Body of pancreas (tissue), 4 donors: ENCODE data around the gene TEAD1. TPM values are rescaled to one million over a fixed set of nuclear protein-coding genes. Genes with fewer than 3 reads are reported as not detected.

Experiments used
- ATAC-seq: fragments of 150-250 bp; one replicate; pipeline ENCODE4 v1.9.1; 2016
- DNase-seq, 4 donors: peaks; one replicate each; pipeline ENCODE4 v3.0.0-alpha.2; 2019
- H3K27ac ChIP-seq, 4 donors: fragments of 200-600 bp; sonication (generic); 1 replicate in 3 of 4; 2 replicates in 1 of 4; pipeline versions ENCODE4 v1.5.1 to v1.6.1; 2016 to 2019; ENCODE audit warnings: mild to moderate bottlenecking in 1 of 4, mixed read lengths in 1 of 4, moderate library complexity in 1 of 4
- H3K27me3 ChIP-seq, 2 donors: fragments of 200-600 bp; sonication (generic); one replicate each; pipeline ENCODE4 v1.6.0; 2016; ENCODE audit warnings: mild to moderate bottlenecking in 1 of 2
- H3K36me3 ChIP-seq, 2 donors: fragments of 200-600 bp; sonication (generic); replicated peaks in 1 of 2; 2 replicates each; pipeline ENCODE4 v1.5.1; 2016; ENCODE audit warnings: low read depth in 2 of 2; ENCODE audit not compliant: insufficient read depth in 1 of 2
- H3K4me1 ChIP-seq: fragments of 200-600 bp; sonication (generic); one replicate; pipeline ENCODE4 v1.6.0; 2016
- H3K4me3 ChIP-seq, 2 donors: fragments of 200-600 bp; sonication (generic); 1 replicate in 1 of 2; 2 replicates in 1 of 2; pipeline ENCODE4 v1.5.1; 2016 to 2019
- H3K9me3 ChIP-seq, 3 donors: fragments of 200-600 bp; sonication (generic); 1 replicate in 2 of 3; 2 replicates in 1 of 3; pipeline ENCODE4 v1.5.1; 2016
- CTCF ChIP-seq, 7 experiments: fragments of 450-650 bp in 4 of 7; fragments of 200-600 bp in 3 of 7; sonication (generic) in 3 of 7; IDR thresholded peaks; one replicate each; pipeline ENCODE4 v1.5.1; 2016 to 2019; ENCODE audit warnings: antibody characterized with exemption in 7 of 7
- POLR2A ChIP-seq, 3 donors: fragments of 450-650 bp; IDR thresholded peaks; one replicate each; pipeline ENCODE4 v1.6.1; 2016; ENCODE audit warnings: antibody characterized with exemption in 3 of 3, mild to moderate bottlenecking in 2 of 3
- WGBS, 2 donors: methylation state at CpG; one replicate each; pipeline ENCODE4 v1.1.5; 2017; 5-methylcytosine and 5-hydroxymethylcytosine counted together
- intact Hi-C: fragments of 100-400 bp; cut with DNase I; formaldehyde crosslinking; loops from one replicate; pipeline ENCODE4 v1.15.1; 2023
- total RNA-seq, 2 donors: library from RNA; depleted of rRNA; stranded (reverse); fragments of >200 nt; gene quantifications; one replicate each; pipeline ENCODE4 v1.1.0, GENCODE V29; 2016

TEAD1 gene
- total RNA-seq, 2 donors from 2014 or later: 36.9 to 55.0 TPM

GRCh38 chr11:12854297-12854661, 180.1 kb downstream of the TEAD1 start:
- WGBS, 2 donors: 44 to 56% methylated on average over 3 of the region's 3 CpGs
- peak overlapping the region; percentile 93 to 98 (median 95) for H3K27ac ChIP-seq

DNA sequence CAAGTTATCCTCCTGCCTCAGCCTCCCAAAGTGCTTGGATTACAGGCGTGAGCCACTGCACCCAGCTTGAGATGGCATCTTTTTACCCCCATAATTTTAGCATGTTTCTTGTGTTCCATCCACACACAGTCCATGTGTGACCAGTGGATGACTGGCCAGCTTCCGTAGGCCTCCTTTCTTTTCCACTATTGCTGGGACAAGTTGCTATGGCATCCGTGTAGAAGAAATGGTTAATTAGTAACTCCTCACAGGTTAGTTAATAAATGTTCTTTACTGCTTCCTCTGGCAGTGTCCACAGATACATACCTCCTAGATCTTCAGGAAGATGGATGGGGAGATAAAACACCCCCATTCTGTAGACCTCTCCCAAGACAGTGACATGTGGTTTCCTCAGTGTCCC, 180.6 kb downstream of the TEAD1 start:
- WGBS, 2 donors: 32 to 49% methylated on average over 3 of the region's 3 CpGs
- Histone ChIP-seq H3K4me1 (peaks cover 60% of the 10 kb centered on the region), H3K36me3 (no peaks in the 10 kb centered on the region), H3K27me3 (no peaks in the 10 kb centered on the region), H3K27ac (peak overlapping the region; percentile 93 to 98 (median 95)), H3K4me3 (no peak overlapping the region), H3K9me3 (no peaks in the 10 kb centered on the region)
- TF ChIP-seq POLR2A (IDR thresholded peaks at IDR 0.05) (peak in 1 of 3 donors; percentile 16), CTCF (IDR thresholded peaks at IDR 0.05) (no peak)
- peak; percentile 72 for ATAC-seq
- peak; percentile 59 to 77 (median 70) for DNase-seq
- intact Hi-C loops: no loop called here

More at GRCh38 chr11:12854297-12854661, 180.1 kb downstream of the TEAD1 start:
- no peaks in the 10 kb centered on the region for H3K27me3 ChIP-seq
- H3K36me3 ChIP-seq: no peaks in the 10 kb centered on the region
- no peak overlapping the region for H3K4me3 ChIP-seq
- H3K9me3 ChIP-seq: no peaks in the 10 kb centered on the region
- intact Hi-C loops: no loop called here
- TF ChIP-seq POLR2A (IDR thresholded peaks at IDR 0.05) (no peak), CTCF (IDR thresholded peaks at IDR 0.05) (no peak)
- peaks cover 60% of the 10 kb centered on the region for H3K4me1 ChIP-seq
- ATAC-seq: peak; percentile 8
- no peak for DNase-seq

GRCh38 chr11:12856338-12856737, 182.1 kb downstream of the TEAD1 start:
- H3K27ac ChIP-seq: peak overlapping the region; percentile 42 to 98 (median 70)
- H3K4me1 ChIP-seq: peaks cover 60% of the 10 kb centered on the region
- no peaks in the 10 kb centered on the region for H3K27me3 ChIP-seq
- intact Hi-C loops: no loop called here
- WGBS, 2 donors: 47 to 51% methylated on average over 3 of the region's 3 CpGs
- no peak overlapping the region for H3K4me3 ChIP-seq
- H3K9me3 ChIP-seq: no peaks in the 10 kb centered on the region
- no peak for TF ChIP-seq POLR2A (IDR thresholded peaks at IDR 0.05)
- no peak for TF ChIP-seq CTCF (IDR thresholded peaks at IDR 0.05)
- no peak for DNase-seq
- no peaks in the 10 kb centered on the region for H3K36me3 ChIP-seq
- ATAC-seq: no peak

GRCh38 chr11:12857572-12857971, 183.4 kb downstream of the TEAD1 start:
- DNase-seq: no peak
- no peaks in the 10 kb centered on the region for H3K27me3 ChIP-seq
- WGBS, 2 donors: 90 to 94% methylated on average over 5 of the region's 5 CpGs
- no peak for TF ChIP-seq CTCF (IDR thresholded peaks at IDR 0.05)
- no peak for TF ChIP-seq POLR2A (IDR thresholded peaks at IDR 0.05)
- intact Hi-C loops: no loop called here
- no peak for ATAC-seq
- no peaks in the 10 kb centered on the region for H3K9me3 ChIP-seq
- H3K27ac ChIP-seq: no peak overlapping the region
- H3K4me1 ChIP-seq: peaks cover 48% of the 10 kb centered on the region
- no peak overlapping the region for H3K4me3 ChIP-seq
- no peaks in the 10 kb centered on the region for H3K36me3 ChIP-seq

DNA sequence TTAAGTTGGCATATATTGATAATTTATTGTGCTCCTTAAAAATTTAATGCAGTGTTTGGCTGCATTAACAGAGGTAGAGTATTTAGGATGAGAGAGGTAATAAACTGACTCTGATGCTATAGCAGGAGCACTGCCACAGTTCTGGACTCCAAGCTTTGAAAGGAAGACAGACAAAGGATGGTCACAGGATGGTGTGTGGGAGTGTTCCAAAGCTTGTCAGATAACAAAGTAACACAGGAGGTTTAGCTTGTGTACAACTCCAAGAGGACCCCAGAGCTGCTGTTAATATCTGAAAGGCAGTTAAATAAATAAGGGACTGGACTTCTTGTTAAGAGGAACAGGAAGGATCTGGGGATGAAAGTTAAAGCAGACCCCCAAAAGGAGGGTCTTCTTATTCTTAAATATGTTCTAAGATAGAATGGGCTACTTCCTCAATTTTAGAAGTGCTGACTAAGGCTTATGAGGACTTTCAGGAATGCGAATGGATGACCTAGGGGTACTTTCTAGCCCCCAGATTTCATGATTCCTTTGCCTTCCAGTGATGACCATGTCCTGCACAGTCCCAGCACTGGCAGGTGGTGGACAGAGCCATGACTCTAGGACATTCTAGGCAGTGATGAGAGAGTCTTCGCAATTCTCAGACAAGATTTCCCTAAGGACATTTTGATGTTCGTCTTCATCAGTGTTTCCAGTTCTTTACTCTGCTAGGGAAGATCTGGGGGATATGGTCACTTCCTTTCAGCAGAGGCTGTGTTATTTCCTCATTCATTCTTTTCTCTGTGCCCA, 185.8 kb downstream of the TEAD1 start:
- Histone ChIP-seq H3K4me1 (peaks cover 29% of the 10 kb centered on the region), H3K27ac (no peak overlapping the region), H3K36me3 (no peaks in the 10 kb centered on the region), H3K4me3 (no peak overlapping the region), H3K27me3 (no peaks in the 10 kb centered on the region), H3K9me3 (no peaks in the 10 kb centered on the region)
- 93 to 94% methylated on average over 3 of the region's 3 CpGs for WGBS, 2 donors
- ATAC-seq (no peak), DNase-seq (no peak)
- no peak for TF ChIP-seq POLR2A (IDR thresholded peaks at IDR 0.05)
- TF ChIP-seq CTCF (IDR thresholded peaks at IDR 0.05): no peak
- intact Hi-C loops: no loop called here
